ENCODE results near the gene ZNF813. TPM values are rescaled to one million over a fixed set of nuclear protein-coding genes. Genes with fewer than 3 reads are reported as not detected.
"Not testable (repeated sequence)": the region's sequence is repeated elsewhere in the genome, so short reads cannot be mapped to it uniquely, and the experiment has no call there.

Gene ZNF813
- total and polyA plus RNA-seq, 4 experiments from 2014 or later = 0.86 to 10.1 (median 7.6) TPM

DNA sequence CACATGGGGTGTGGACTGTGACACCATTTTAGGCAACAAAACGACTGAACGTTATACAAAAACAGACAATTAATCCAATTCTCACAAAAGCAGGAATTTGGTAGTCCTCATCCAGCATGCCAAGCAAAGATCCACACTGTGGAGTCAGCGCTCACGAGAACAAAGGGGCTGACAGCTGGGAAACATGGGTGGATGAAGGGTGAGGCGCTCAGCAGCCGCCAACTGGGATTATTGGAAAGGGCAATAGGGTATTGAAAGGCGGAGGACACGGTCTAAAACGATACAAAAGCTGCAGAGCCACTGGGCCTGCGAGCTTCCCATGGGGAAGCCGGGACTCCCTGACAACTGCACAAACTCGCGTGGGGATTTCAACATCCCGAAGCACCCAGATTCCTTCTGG lies 4.7 kb upstream of the ZNF813 start:
- Mint-ChIP-seq H3K27me3 (peaks cover 8 to 10% of the 10 kb centered on the region in 2 donors), H3K9me3 (peaks cover 14 to 57% (median 54%) of the 10 kb centered on the region in 8 donors), H3K4me1 (peaks cover 2 to 21% (median 7%) of the 10 kb centered on the region in 4 donors), H3K27ac (peak overlapping the region in 1 of 7 donors; percentile 24), H3K36me3 (peaks cover 13 to 25% of the 10 kb centered on the region in 2 donors), H3K4me3 (peak overlapping the region in 1 of 8 donors; percentile 53)
- peaks cover 8% of the 10 kb centered on the region for H3K4me1 ChIP-seq (ENCODE audit: insufficient read depth, low read length)
- H3K9me3 ChIP-seq (ENCODE audit: control insufficient read depth in 1 of 2, low read length in 2 of 2) = peaks cover 0 to 28% of the 10 kb centered on the region in 2 donors
- CTCF ChIA-PET (ENCODE audit: partially characterized antibody) = no interaction called here
- no peak for DNase-seq
- intact Hi-C loops (cut with micrococcal nuclease) = no loop called here
- POLR2A ChIA-PET (ENCODE audit: partially characterized antibody) = no interaction called here
- no peaks in the 10 kb centered on the region for H3K36me3 ChIP-seq (ENCODE audit: insufficient read depth, low read length)
- no peak overlapping the region for H3K4me3 ChIP-seq (ENCODE audit: low read length in 2 of 2)
- no peak overlapping the region for H3K27ac ChIP-seq (ENCODE audit: low read depth, low read length)
- no peaks in the 10 kb centered on the region for H3K27me3 ChIP-seq (ENCODE audit: insufficient read depth, low read length)

- no peak for DNase-seq
- POLR2A ChIA-PET (ENCODE audit: partially characterized antibody) = no interaction called here
- Mint-ChIP-seq H3K4me3 (peak overlapping the region in 2 of 8 donors; percentile 33 to 53), H3K36me3 (peaks cover 11 to 24% of the 10 kb centered on the region in 2 donors), H3K9me3 (peaks cover 13 to 55% (median 50%) of the 10 kb centered on the region in 8 donors), H3K4me1 (peaks cover 4 to 25% (median 10%) of the 10 kb centered on the region in 4 donors), H3K27ac (peak overlapping the region in 2 of 7 donors; percentile 8 to 41), H3K27me3 (peaks cover 8 to 10% of the 10 kb centered on the region in 2 donors)
- intact Hi-C loops (cut with micrococcal nuclease) = no loop called here
- Histone ChIP-seq H3K9me3 (ENCODE audit: control insufficient read depth in 1 of 2, low read length in 2 of 2) (peaks cover 0 to 24% of the 10 kb centered on the region in 2 donors), H3K4me3 (ENCODE audit: low read length in 2 of 2) (no peak overlapping the region), H3K27me3 (ENCODE audit: insufficient read depth, low read length) (no peaks in the 10 kb centered on the region), H3K27ac (ENCODE audit: low read depth, low read length) (no peak overlapping the region), H3K36me3 (ENCODE audit: insufficient read depth, low read length) (no peaks in the 10 kb centered on the region), H3K4me1 (ENCODE audit: insufficient read depth, low read length) (peaks cover 9% of the 10 kb centered on the region)
- CTCF ChIA-PET (ENCODE audit: partially characterized antibody) = no interaction called here
These were observed 4.3 kb upstream of the ZNF813 start for GRCh38 chr19:53463263-53463662.

DNA sequence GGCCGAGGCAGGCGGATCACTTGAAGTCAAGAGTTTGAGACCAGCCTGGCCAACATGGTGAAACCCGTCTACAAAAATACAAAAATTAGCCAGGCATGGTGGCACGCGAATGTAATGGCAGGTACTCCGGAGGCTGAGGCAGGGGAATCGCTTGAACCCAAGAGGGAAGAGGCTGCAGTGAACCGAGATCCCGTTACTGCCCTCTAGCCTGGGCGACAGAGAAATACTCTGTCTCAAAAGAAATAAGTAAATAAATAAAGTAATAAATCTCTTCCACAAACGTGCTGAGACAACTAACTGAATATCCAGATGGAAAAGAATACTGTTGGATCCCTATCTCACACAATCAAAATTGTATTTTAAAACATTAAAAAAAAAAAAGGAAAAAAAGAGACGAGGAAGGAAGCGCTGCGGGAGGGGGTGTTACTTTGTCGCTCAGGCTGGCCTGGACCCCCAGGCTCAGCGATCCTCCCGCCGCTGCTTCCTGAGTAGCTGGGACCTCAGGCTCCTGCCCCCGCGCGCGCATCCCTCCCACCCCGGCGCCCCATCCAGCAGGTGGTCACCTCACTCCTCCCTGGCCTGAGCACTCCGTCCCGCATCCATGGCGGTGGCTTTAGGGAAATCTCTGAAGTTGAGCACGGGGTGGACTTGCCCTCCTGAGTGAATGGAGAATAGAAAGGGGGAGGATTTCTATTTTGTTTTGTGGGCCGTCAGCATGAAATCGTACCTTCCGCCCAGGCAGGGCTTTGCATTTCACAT lies 628 bp upstream of the ZNF813 start:
- peak overlapping the region; percentile 83 to 94 (median 91) for H3K27ac Mint-ChIP-seq
- H3K27ac ChIP-seq (ENCODE audit: low read depth, low read length) = peak overlapping the region; percentile 51
- ChIA-PET POLR2A (ENCODE audit: partially characterized antibody) (no interaction called here), CTCF (ENCODE audit: partially characterized antibody) (no interaction called here)
- H3K4me1 Mint-ChIP-seq = peaks cover 14 to 42% (median 24%) of the 10 kb centered on the region in 4 donors
- H3K27me3 Mint-ChIP-seq = peaks cover 8 to 10% of the 10 kb centered on the region in 2 donors
- peaks cover 3 to 28% (median 21%) of the 10 kb centered on the region in 8 donors for H3K9me3 Mint-ChIP-seq
- H3K4me3 Mint-ChIP-seq = peak overlapping the region; percentile 89 to 96 (median 93)
- DNase-seq = no peak
- peaks cover 0 to 7% of the 10 kb centered on the region in 2 donors for H3K9me3 ChIP-seq (ENCODE audit: control insufficient read depth in 1 of 2, low read length in 2 of 2)
- H3K4me3 ChIP-seq (ENCODE audit: low read length in 2 of 2) = peak overlapping the region in 1 of 2 donors; percentile 62
- no peaks in the 10 kb centered on the region for H3K36me3 ChIP-seq (ENCODE audit: insufficient read depth, low read length)
- H3K36me3 Mint-ChIP-seq = peaks cover 27 to 29% of the 10 kb centered on the region in 2 donors
- H3K4me1 ChIP-seq (ENCODE audit: insufficient read depth, low read length) = peaks cover 13% of the 10 kb centered on the region
- no peaks in the 10 kb centered on the region for H3K27me3 ChIP-seq (ENCODE audit: insufficient read depth, low read length)
- intact Hi-C loops (cut with micrococcal nuclease) = loop anchor here (1.0 to 5.0 kb wide), 6 partner anchors 36 to 270 kb away; partner anchors contain the start of genes ZNF525, ZNF761, ZNF765 and ZNF845

DNA sequence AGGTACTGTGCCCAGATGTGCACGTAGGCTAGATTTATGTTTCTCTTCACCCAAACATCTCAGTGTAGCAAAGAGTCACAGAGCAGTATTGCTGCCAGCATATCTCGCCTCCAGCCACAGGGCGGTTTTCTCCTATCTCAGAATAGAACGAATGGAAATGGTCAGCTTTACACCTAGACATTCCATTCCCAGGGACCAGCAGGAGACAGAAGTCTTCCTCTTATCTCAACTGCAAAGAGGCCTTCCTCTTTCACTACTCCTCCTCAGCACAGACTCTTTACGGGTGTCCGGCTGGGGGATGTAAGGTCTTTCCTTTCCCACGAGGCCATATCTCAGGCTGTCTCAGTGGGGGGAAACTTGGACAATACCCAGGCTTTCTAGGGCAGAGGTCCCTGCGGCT lies 1.1 kb downstream of the ZNF813 start:
- peaks cover 2 to 30% (median 27%) of the 10 kb centered on the region in 8 donors for H3K9me3 Mint-ChIP-seq
- peaks cover 40 to 41% of the 10 kb centered on the region in 2 donors for H3K36me3 Mint-ChIP-seq

GRCh38 chr19:53471916-53472315 lies 4.4 kb downstream of the ZNF813 start:
- Mint-ChIP-seq H3K4me1 (peaks cover 12 to 34% (median 25%) of the 10 kb centered on the region in 4 donors), H3K36me3 (peaks cover 65 to 68% of the 10 kb centered on the region in 2 donors), H3K27me3 (no peaks in the 10 kb centered on the region), H3K9me3 (peaks cover 0 to 55% (median 48%) of the 10 kb centered on the region in 8 donors), H3K4me3 (no peak overlapping the region), H3K27ac (no peak overlapping the region)
- no peak overlapping the region for H3K4me3 ChIP-seq (ENCODE audit: low read length in 2 of 2)
- intact Hi-C loops (cut with micrococcal nuclease) = no loop called here
- H3K9me3 ChIP-seq (ENCODE audit: control insufficient read depth in 1 of 2, low read length in 2 of 2) = peaks cover 0 to 7% of the 10 kb centered on the region in 2 donors
- ChIA-PET POLR2A (ENCODE audit: partially characterized antibody) (no interaction called here), CTCF (ENCODE audit: partially characterized antibody) (no interaction called here)
- H3K36me3 ChIP-seq (ENCODE audit: insufficient read depth, low read length) = peaks cover 5% of the 10 kb centered on the region
- H3K4me1 ChIP-seq (ENCODE audit: insufficient read depth, low read length) = peaks cover 9% of the 10 kb centered on the region
- H3K27ac ChIP-seq (ENCODE audit: low read depth, low read length) = no peak overlapping the region
- no peaks in the 10 kb centered on the region for H3K27me3 ChIP-seq (ENCODE audit: insufficient read depth, low read length)
- DNase-seq = no peak

More for the DNA sequence above, 1.1 kb downstream of the ZNF813 start:
- Mint-ChIP-seq H3K27ac (peak overlapping the region in 6 of 7 donors; percentile 2 to 94 (median 76)), H3K4me1 (peaks cover 14 to 38% (median 25%) of the 10 kb centered on the region in 4 donors), H3K4me3 (peak overlapping the region; percentile 89 to 96 (median 93))
- DNase-seq; H3K27me3 ChIP-seq (ENCODE audit: insufficient read depth, low read length); H3K27me3 Mint-ChIP-seq; H3K27ac ChIP-seq (ENCODE audit: low read depth, low read length); POLR2A ChIA-PET (ENCODE audit: partially characterized antibody); H3K9me3 ChIP-seq (ENCODE audit: control insufficient read depth in 1 of 2, low read length in 2 of 2); CTCF ChIA-PET (ENCODE audit: partially characterized antibody); H3K36me3 ChIP-seq (ENCODE audit: insufficient read depth, low read length); H3K4me3 ChIP-seq (ENCODE audit: low read length in 2 of 2): not testable (repeated sequence)
- H3K4me1 ChIP-seq (ENCODE audit: insufficient read depth, low read length) = peaks cover 13% of the 10 kb centered on the region
- intact Hi-C loops (cut with micrococcal nuclease) = loop anchor here (2.0 to 5.0 kb wide), 2 partner anchors 136 to 366 kb away; partner anchors contain the start of genes ZNF160 and ZNF845

DNA sequence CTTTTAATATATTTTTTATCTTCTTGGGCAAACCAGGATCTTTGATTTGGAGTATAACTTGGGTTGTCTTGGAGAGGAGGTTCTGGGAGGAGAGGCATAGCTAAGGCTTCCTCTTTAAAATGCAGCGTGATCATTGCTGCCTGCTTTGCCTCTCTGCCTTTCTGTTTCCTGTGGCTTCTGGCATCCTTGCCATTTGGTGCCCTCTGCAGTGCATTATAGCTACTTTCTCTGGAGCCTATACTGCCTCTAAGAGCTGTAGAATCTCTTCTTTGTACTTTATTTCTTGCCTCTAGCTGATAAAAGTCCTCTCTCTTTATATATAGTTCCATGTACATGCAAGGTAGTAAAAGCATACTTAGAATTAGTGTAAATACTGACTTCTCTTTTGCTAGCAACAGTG lies 7.3 kb downstream of the ZNF813 start:
- H3K9me3 ChIP-seq (ENCODE audit: control insufficient read depth in 1 of 2, low read length in 2 of 2) = peaks cover 0 to 21% of the 10 kb centered on the region in 2 donors
- not testable (repeated sequence) for DNase-seq

DNA sequence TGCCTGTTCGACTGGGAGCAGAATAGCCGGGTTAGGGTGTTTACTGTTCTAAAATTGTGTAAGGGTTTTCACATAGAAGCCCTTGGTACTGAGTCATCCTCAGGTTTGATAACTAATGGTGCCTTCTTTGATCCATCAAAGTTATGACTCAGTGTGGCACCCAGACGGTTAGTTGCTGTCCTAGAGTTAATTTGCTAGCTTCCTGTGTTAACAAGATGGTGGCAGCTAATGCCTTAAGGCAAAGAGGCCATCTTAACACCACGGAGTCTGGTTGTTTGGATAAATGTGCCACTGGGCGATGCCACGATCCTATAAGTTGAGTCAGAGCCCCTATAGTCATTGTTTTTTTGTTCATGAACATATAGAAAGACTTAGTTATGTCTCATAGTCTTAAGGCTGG lies 7.9 kb downstream of the ZNF813 start:
- DNase-seq; intact Hi-C loops (cut with micrococcal nuclease); POLR2A ChIA-PET (ENCODE audit: partially characterized antibody); H3K4me3 ChIP-seq (ENCODE audit: low read length in 2 of 2); H3K27me3 ChIP-seq (ENCODE audit: insufficient read depth, low read length); H3K4me1 ChIP-seq (ENCODE audit: insufficient read depth, low read length); H3K27ac Mint-ChIP-seq; CTCF ChIA-PET (ENCODE audit: partially characterized antibody); H3K27me3 Mint-ChIP-seq; H3K4me1 Mint-ChIP-seq; H3K27ac ChIP-seq (ENCODE audit: low read depth, low read length); H3K4me3 Mint-ChIP-seq: not testable (repeated sequence)
- peaks cover 0 to 23% of the 10 kb centered on the region in 2 donors for H3K9me3 ChIP-seq (ENCODE audit: control insufficient read depth in 1 of 2, low read length in 2 of 2)
- peaks cover 14% of the 10 kb centered on the region for H3K36me3 ChIP-seq (ENCODE audit: insufficient read depth, low read length)
- H3K9me3 Mint-ChIP-seq = peaks cover 0 to 88% (median 74%) of the 10 kb centered on the region in 8 donors
- H3K36me3 Mint-ChIP-seq = peaks cover 79 to 90% of the 10 kb centered on the region in 2 donors

More for the DNA sequence above, 7.3 kb downstream of the ZNF813 start:
- H3K4me1 ChIP-seq (ENCODE audit: insufficient read depth, low read length); H3K4me1 Mint-ChIP-seq; H3K27ac ChIP-seq (ENCODE audit: low read depth, low read length); H3K27me3 ChIP-seq (ENCODE audit: insufficient read depth, low read length); CTCF ChIA-PET (ENCODE audit: partially characterized antibody); H3K4me3 Mint-ChIP-seq; intact Hi-C loops (cut with micrococcal nuclease); H3K27me3 Mint-ChIP-seq; H3K4me3 ChIP-seq (ENCODE audit: low read length in 2 of 2): not testable (repeated sequence)
- Mint-ChIP-seq H3K36me3 (peaks cover 74 to 87% of the 10 kb centered on the region in 2 donors), H3K9me3 (peaks cover 0 to 82% (median 69%) of the 10 kb centered on the region in 8 donors), H3K27ac (peak overlapping the region in 1 of 7 donors; percentile 35)
- peaks cover 14% of the 10 kb centered on the region for H3K36me3 ChIP-seq (ENCODE audit: insufficient read depth, low read length)
- POLR2A ChIA-PET (ENCODE audit: partially characterized antibody) = interaction anchor here (0.6 kb wide), 1 partner anchor 731 kb away, joined by 3 read pairs; no protein-coding TSS in a partner anchor
